GM23248 (cell line): Measurements from ENCODE around the gene CAMK1D.

Experiments used
- EZH2 ChIP-seq: fragments of 200-600 bp; sonication (generic); IDR thresholded peaks from 2 replicates; pipeline ENCODE4 v1.6.1; 2018; ENCODE audit warnings: antibody characterized with exemption, mild to moderate bottlenecking; ENCODE audit not compliant: insufficient read depth, poor library complexity, severe bottlenecking
- EZH2phosphoT487 ChIP-seq: fragments of 200-600 bp; sonication (generic); IDR thresholded peaks from 2 replicates; pipeline ENCODE4 v1.6.1; 2018; ENCODE audit warnings: antibody characterized with exemption, moderate library complexity, mild to moderate bottlenecking, low read depth; ENCODE audit not compliant: insufficient read depth

GRCh38 chr10:12873172-12873571 is 523.8 kb downstream of the CAMK1D start:
- TF ChIP-seq EZH2 (no peak), EZH2phosphoT487 (no peak)
